ENCODE results near the gene JAG1.

DNA sequence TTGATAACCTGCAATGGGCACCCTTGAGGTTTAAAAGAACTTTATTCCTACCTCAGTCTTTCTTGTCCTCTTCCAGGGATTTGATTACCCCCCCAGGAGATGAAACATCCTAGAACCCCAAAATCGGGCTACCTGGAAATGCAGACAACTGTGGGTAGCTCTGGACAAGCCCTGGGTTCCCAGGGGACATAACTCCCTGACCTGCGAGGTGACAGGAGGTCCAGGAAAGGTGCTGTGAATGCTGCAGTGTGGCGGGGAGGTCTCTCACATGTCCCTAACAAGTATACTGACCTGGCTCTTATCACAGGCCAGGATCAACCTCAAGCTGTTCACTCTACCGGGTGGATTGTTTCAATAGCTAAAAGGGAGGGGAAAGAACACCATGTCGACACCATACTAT, 11.6 kb downstream of the JAG1 start:
- TF ChIP-seq POLR2AphosphoS5 (IDR thresholded peaks at IDR 0.05) = no peak
- TF ChIP-seq CTCF (IDR thresholded peaks at IDR 0.05) = no peak

Data from prostate gland (tissue), 2 donors.